Osteoblast (primary cell): Measurements from ENCODE around the gene EFNB2. TPM values are rescaled to one million over a fixed set of nuclear protein-coding genes. Genes with fewer than 3 reads are reported as not detected.

Experiments used
- DNase-seq: peaks from one replicate; pipeline ENCODE4 v3.0.0; 2011; ENCODE audit warnings: low spot score, mixed read lengths; ENCODE audit not compliant: insufficient read length; ENCODE audit errors: missing footprints
- H2AFZ ChIP-seq: 2 replicates; pipeline ENCODE4 v1.6.0; 2011; ENCODE audit warnings: mild to moderate bottlenecking, low read length
- H3K27ac ChIP-seq: 2 replicates; pipeline ENCODE4 v1.5.1; 2011; ENCODE audit warnings: mild to moderate bottlenecking, low read depth, low read length, moderate library complexity
- H3K27me3 ChIP-seq: 2 replicates; pipeline ENCODE4 v1.6.0; 2012; ENCODE audit warnings: mild to moderate bottlenecking, control low read depth, inconsistent platforms, low read length, moderate library complexity; ENCODE audit not compliant: insufficient read depth
- H3K36me3 ChIP-seq: 2 replicates; pipeline ENCODE4 v1.5.1; 2011; ENCODE audit warnings: mild to moderate bottlenecking, low read length, control low read depth, moderate library complexity; ENCODE audit not compliant: insufficient read depth
- H3K4me1 ChIP-seq: 2 replicates; pipeline ENCODE4 v1.5.1; 2011; ENCODE audit warnings: mild to moderate bottlenecking, low read length, control low read depth, moderate library complexity; ENCODE audit not compliant: insufficient read depth
- H3K4me2 ChIP-seq: 2 replicates; pipeline ENCODE4 v1.6.0; 2011; ENCODE audit warnings: mild to moderate bottlenecking, low read length; ENCODE audit not compliant: insufficient read depth
- H3K4me3 ChIP-seq: fragments of 200-600 bp; sonication (generic); 3 replicates; pipeline ENCODE4 v1.5.1; 2012; ENCODE audit warnings: mild to moderate bottlenecking, low read length, inconsistent platforms; ENCODE audit not compliant: insufficient read depth
- H3K79me2 ChIP-seq: 2 replicates; pipeline ENCODE4 v1.6.0; 2012; ENCODE audit warnings: mild to moderate bottlenecking, low read length, control low read depth, inconsistent platforms; ENCODE audit not compliant: insufficient read depth
- H3K9me3 ChIP-seq: 2 replicates; pipeline ENCODE4 v1.5.1; 2011; ENCODE audit warnings: low read depth, low read length, control low read depth
- H4K20me1 ChIP-seq: 2 replicates; pipeline ENCODE4 v1.6.0; 2012; ENCODE audit warnings: mild to moderate bottlenecking, low read length, control low read depth; ENCODE audit not compliant: insufficient read depth
- CTCF ChIP-seq: IDR thresholded peaks from 2 replicates; pipeline ENCODE4 v1.5.1; 2011; ENCODE audit warnings: mild to moderate bottlenecking, low read depth, low read length, moderate library complexity; ENCODE audit errors: extremely low read depth
- total RNA-seq: library from RNA; depleted of rRNA; stranded (reverse); fragments of >200 nt; gene quantifications from 2 replicates; pipeline ENCODE4 v1.2.3, GENCODE V29; 2012

Gene EFNB2
- total RNA-seq, 1 donor, result 17.0 TPM

- Histone ChIP-seq H3K4me3 (no peak overlapping the region), H3K27me3 (no peaks in the 10 kb centered on the region), H3K4me2 (no peak overlapping the region), H3K4me1 (no peaks in the 10 kb centered on the region), H3K36me3 (no peaks in the 10 kb centered on the region), H3K9me3 (no peaks in the 10 kb centered on the region), H3K79me2 (peaks cover 90% of the 10 kb centered on the region), H2AFZ (no peak overlapping the region), H3K27ac (no peak overlapping the region), H4K20me1 (peaks cover 15% of the 10 kb centered on the region)
- no peak for DNase-seq
- TF ChIP-seq CTCF, result no peak
Observed at GRCh38 chr13:106521095-106521799, 14.2 kb downstream of the EFNB2 start.

GRCh38 chr13:106520251-106521054 lies 15.0 kb downstream of the EFNB2 start:
- Histone ChIP-seq H3K27ac (no peak overlapping the region), H3K4me2 (no peak overlapping the region), H3K79me2 (peaks cover 90% of the 10 kb centered on the region), H3K4me1 (no peaks in the 10 kb centered on the region), H4K20me1 (peaks cover 12% of the 10 kb centered on the region), H3K9me3 (no peaks in the 10 kb centered on the region), H2AFZ (no peak overlapping the region), H3K27me3 (no peaks in the 10 kb centered on the region), H3K36me3 (peaks cover 7% of the 10 kb centered on the region), H3K4me3 (no peak overlapping the region)
- DNase-seq, result no peak
- peak; percentile 59 for TF ChIP-seq CTCF

GRCh38 chr13:106518512-106518911 lies 16.9 kb downstream of the EFNB2 start:
- Histone ChIP-seq H3K4me3 (no peak overlapping the region), H3K36me3 (peaks cover 7% of the 10 kb centered on the region), H3K4me2 (no peak overlapping the region), H3K27me3 (no peaks in the 10 kb centered on the region), H3K4me1 (no peaks in the 10 kb centered on the region), H3K9me3 (no peaks in the 10 kb centered on the region), H3K27ac (no peak overlapping the region), H2AFZ (no peak overlapping the region), H3K79me2 (peaks cover 90% of the 10 kb centered on the region), H4K20me1 (peaks cover 6% of the 10 kb centered on the region)
- TF ChIP-seq CTCF, result no peak
- no peak for DNase-seq

- no peaks in the 10 kb centered on the region for H3K9me3 ChIP-seq
- no peak for DNase-seq
- no peak overlapping the region for H3K4me3 ChIP-seq
- H3K27ac ChIP-seq, result no peak overlapping the region
- peaks cover 7% of the 10 kb centered on the region for H3K4me1 ChIP-seq
- no peaks in the 10 kb centered on the region for H4K20me1 ChIP-seq
- no peak overlapping the region for H3K4me2 ChIP-seq
- H2AFZ ChIP-seq, result no peak overlapping the region
- H3K36me3 ChIP-seq, result peaks cover 7% of the 10 kb centered on the region
- TF ChIP-seq CTCF, result no peak
- peaks cover 89% of the 10 kb centered on the region for H3K79me2 ChIP-seq
- H3K27me3 ChIP-seq, result no peaks in the 10 kb centered on the region
Observed at GRCh38 chr13:106517109-106517847, 18.2 kb downstream of the EFNB2 start.
